Activated CD4-positive, alpha-beta memory T cell treated with anti-CD3 and anti-CD28 coated beads, Interleukin-2, amount 10 ng/mL, durations not matched to agents 7 days and 5 days (primary cell): ENCODE results near the gene EP300. TPM values are rescaled to one million over a fixed set of nuclear protein-coding genes. Genes with fewer than 3 reads are reported as not detected.
"Not testable (repeated sequence)": the region's sequence is repeated elsewhere in the genome, so short reads cannot be mapped to it uniquely, and the experiment has no call there.

Experiments used
- CTCF ChIA-PET: fragments of 350-600 bp; sonication (Branson Sonifier 250); formaldehyde crosslinking; loops from one replicate; lab custom pipeline; 2021; ENCODE audit warnings: antibody characterized with exemption, inconsistent platforms; lab: Charles Lee
- POLR2A ChIA-PET: fragments of 350-600 bp; sonication (Branson Sonifier 250); formaldehyde crosslinking; loops from one replicate; lab custom pipeline; 2021; ENCODE audit warnings: antibody characterized with exemption; lab: Charles Lee
- DNase-seq: peaks from one replicate; pipeline ENCODE4 v3.0.0-alpha.2; 2020
- H3K27ac Mint-ChIP-seq: one replicate; pipeline ENCODE4 v1.8.0; 2021; ENCODE audit warnings: mild to moderate bottlenecking, mixed read lengths
- H3K27me3 Mint-ChIP-seq: one replicate; pipeline ENCODE4 v1.8.0; 2021; ENCODE audit warnings: mixed read lengths
- H3K36me3 Mint-ChIP-seq: one replicate; pipeline ENCODE4 v1.8.0; 2021; ENCODE audit warnings: low read depth, mixed read lengths
- H3K4me1 Mint-ChIP-seq: one replicate; pipeline ENCODE4 v1.8.0; 2021; ENCODE audit warnings: mixed read lengths
- H3K4me3 Mint-ChIP-seq: one replicate; pipeline ENCODE4 v1.8.0; 2021; ENCODE audit warnings: mild to moderate bottlenecking, mixed read lengths
- H3K9me3 Mint-ChIP-seq: one replicate; pipeline ENCODE4 v1.8.0; 2021; ENCODE audit warnings: mixed read lengths
- total RNA-seq, 2 experiments: library from RNA; stranded (reverse); gene quantifications; one replicate each; pipeline ENCODE4 v1.2.3, GENCODE V29; 2021

The EP300 gene
- total RNA-seq, 2 experiments from 2014 or later, result 63.3 to 68.4 TPM

DNA sequence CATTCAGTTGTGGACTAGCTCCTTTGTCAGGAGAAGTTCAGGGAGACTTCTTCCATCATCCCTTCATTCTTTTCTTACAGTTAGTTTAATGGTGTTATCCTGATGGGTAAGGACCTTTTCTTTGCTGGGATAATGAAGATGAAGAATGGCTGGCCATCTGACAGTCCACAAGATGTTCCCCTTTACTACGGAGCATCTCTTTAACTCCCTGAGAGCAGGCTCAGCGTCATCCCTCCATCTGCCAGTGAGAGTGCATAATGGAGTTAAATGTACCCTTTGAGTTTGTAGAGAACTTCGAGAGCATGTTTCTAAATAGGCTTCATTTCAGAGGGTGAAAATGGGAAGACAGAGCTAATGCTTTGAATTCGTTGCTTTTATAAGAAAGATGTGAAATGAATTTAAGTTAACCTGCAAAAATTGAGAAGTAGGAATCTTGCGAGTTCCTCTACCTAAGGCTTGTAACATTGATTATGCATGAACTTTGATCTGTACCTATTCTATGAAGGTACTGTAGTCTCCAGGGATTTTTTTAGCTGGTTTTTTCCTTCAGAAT, 1.7 kb downstream of the EP300 start:
- peak overlapping the region; percentile 94 for H3K27ac Mint-ChIP-seq
- ChIA-PET POLR2A (interaction anchor here (0.6 to 8.4 kb wide), 21 partner anchors 9 to 368 kb away, joined by 3 to 244 read pairs (median 7); partner anchors contain the start of genes RANGAP1, RBX1, ST13 and TEF), CTCF (interaction anchor here (1.1 to 3.6 kb wide), 5 partner anchors 12 to 171 kb away, joined by 4 to 24 read pairs (median 8); partner anchors contain the start of gene RBX1)
- H3K27me3 Mint-ChIP-seq, result no peaks in the 10 kb centered on the region
- H3K9me3 Mint-ChIP-seq, result no peaks in the 10 kb centered on the region
- peak overlapping the region; percentile 93 for H3K4me3 Mint-ChIP-seq
- DNase-seq, result peak; percentile 28
- H3K36me3 Mint-ChIP-seq, result peaks cover 47% of the 10 kb centered on the region
- peaks cover 45% of the 10 kb centered on the region for H3K4me1 Mint-ChIP-seq

DNA sequence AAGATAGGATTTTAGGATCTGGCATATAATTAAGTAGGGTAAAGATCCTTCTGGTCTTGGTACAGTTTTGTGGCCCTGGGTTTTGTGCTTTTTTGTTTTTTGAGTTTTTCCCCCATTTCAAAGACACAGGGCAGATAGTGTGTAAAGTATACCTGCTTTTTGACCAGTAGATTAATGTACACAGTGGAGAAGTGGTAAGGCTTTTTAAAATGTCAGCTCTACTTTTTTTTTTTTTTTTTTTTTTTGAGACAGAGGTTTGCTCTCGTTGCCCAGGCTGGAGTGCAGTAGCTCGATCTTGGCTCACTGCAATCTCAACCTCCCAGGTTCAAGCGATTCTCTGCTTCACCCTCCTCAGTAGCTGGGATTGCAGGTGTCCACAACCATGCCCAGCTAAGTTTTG, 4.0 kb downstream of the EP300 start:
- CTCF ChIA-PET, result interaction anchor here (1.0 kb wide), 1 partner anchor 141 kb away, joined by 3 read pairs; no protein-coding TSS in a partner anchor
- POLR2A ChIA-PET, result interaction anchor here (0.7 to 8.4 kb wide), 3 partner anchors 74 to 174 kb away, joined by 4 to 244 read pairs (median 4); partner anchors contain the start of gene RBX1
- Mint-ChIP-seq H3K36me3 (peaks cover 56% of the 10 kb centered on the region), H3K27ac (no peak overlapping the region), H3K27me3 (no peaks in the 10 kb centered on the region), H3K4me1 (peaks cover 50% of the 10 kb centered on the region), H3K9me3 (no peaks in the 10 kb centered on the region), H3K4me3 (no peak overlapping the region)
- DNase-seq, result no peak

DNA sequence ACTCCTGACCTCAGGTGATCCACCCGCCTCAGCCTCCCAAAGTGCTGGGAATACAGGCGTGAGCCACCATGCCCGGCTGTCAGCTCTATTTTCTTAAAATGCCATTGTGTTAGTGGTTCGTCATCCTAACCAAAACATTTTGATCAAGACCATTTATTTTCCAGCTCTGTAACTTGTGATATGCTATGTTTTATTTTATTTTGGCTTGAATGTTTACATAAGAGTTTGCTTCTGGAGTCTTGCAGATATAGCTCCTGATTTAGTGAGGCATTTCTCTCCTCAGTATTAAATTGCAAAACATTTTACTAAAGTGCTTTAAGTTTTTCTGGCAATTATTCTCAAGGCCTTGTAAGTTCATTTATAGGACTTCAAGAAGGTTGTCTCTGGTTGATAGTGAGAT, 4.4 kb downstream of the EP300 start:
- DNase-seq, result no peak
- Mint-ChIP-seq H3K9me3 (no peaks in the 10 kb centered on the region), H3K36me3 (peaks cover 55% of the 10 kb centered on the region), H3K4me1 (peaks cover 50% of the 10 kb centered on the region), H3K27ac (no peak overlapping the region), H3K4me3 (no peak overlapping the region), H3K27me3 (no peaks in the 10 kb centered on the region)
- POLR2A ChIA-PET, result interaction anchor here (0.7 to 8.4 kb wide), 3 partner anchors 74 to 174 kb away, joined by 4 to 244 read pairs (median 4); partner anchors contain the start of gene RBX1
- CTCF ChIA-PET, result interaction anchor here (1.0 kb wide), 1 partner anchor 141 kb away, joined by 3 read pairs; no protein-coding TSS in a partner anchor

DNA sequence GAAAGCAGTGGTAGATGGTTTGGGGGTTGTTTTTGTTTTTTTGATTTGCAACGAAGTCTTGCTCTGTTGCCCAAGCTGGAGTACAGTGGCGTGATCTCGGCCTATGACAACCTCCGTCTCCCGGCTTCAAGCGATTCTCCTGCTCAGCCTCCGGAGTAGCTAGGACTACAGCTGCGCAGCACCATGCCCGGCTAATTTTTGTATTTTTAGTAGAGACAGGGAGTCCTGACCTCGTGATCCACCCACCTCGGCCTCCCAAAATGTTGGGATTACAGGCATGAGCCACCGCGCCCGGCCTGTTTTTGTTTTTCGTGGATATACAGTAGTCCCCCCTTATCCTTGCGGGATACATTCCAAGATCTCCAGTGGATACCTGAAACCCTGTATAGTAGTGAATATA, 6.6 kb downstream of the EP300 start:
- POLR2A ChIA-PET, result interaction anchor here (2.7 kb wide), 1 partner anchor 147 kb away, joined by 7 read pairs; the partner anchor contains the start of gene RBX1
- CTCF ChIA-PET, result interaction anchor here (2.3 kb wide), 1 partner anchor 176 kb away, joined by 6 read pairs; no protein-coding TSS in a partner anchor
- H3K27ac Mint-ChIP-seq, result no peak overlapping the region
- no peaks in the 10 kb centered on the region for H3K27me3 Mint-ChIP-seq
- H3K36me3 Mint-ChIP-seq, result peaks cover 63% of the 10 kb centered on the region
- H3K4me1 Mint-ChIP-seq, result peaks cover 61% of the 10 kb centered on the region
- no peaks in the 10 kb centered on the region for H3K9me3 Mint-ChIP-seq
- H3K4me3 Mint-ChIP-seq, result no peak overlapping the region
- no peak for DNase-seq

DNA sequence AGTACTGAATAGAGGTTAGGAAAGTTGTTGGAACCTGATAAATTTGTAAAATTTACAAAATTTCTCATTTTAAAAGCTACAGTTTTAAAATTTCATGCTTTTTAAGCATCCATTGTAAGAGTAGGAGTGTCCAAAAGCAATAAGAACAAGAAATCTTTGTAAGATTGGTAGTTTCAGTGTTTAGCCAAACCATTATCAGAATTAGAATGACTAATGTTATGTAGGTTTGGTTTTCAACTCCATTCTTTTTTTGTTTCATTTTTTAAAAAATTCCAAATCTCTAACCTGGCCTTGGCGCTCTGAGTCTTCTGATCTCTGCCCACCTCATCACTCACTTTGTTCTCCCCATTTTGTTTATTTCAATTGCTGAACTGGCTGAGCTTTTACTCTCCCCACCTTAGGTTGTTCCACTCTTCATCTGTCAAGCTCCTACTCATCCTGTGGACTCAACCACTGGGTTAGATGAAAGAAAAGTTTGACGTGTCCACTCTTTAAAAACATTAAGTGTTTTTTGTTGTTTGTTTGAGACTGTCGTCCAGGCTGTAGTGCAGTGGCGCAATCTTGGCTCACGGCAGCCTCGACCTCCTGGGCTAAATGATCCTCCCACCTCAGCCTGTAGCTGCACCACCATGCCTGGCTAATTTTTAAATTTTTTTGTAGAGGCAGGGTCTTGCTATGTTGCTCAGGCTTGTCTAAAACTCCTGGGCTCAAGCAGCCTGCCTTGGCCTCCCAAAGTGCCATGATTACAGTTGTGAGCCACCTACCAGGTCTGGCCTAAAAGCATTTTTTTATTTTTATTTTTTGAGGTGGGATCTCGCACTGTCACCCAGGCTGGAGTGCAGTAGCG, 14.0 kb downstream of the EP300 start:
- POLR2A ChIA-PET, result interaction anchor here (0.8 to 1.9 kb wide), 6 partner anchors 12 to 155 kb away, joined by 3 to 11 read pairs (median 4); partner anchors contain the start of genes EP300 and RBX1
- Mint-ChIP-seq H3K4me1 (peaks cover 41% of the 10 kb centered on the region), H3K9me3 (no peaks in the 10 kb centered on the region), H3K27ac (no peak overlapping the region), H3K27me3 (no peaks in the 10 kb centered on the region), H3K36me3 (peaks cover 42% of the 10 kb centered on the region), H3K4me3 (no peak overlapping the region)
- no peak for DNase-seq
- CTCF ChIA-PET, result interaction anchor here (1.5 kb wide), 1 partner anchor 12 kb away, joined by 4 read pairs; no protein-coding TSS in a partner anchor

DNA sequence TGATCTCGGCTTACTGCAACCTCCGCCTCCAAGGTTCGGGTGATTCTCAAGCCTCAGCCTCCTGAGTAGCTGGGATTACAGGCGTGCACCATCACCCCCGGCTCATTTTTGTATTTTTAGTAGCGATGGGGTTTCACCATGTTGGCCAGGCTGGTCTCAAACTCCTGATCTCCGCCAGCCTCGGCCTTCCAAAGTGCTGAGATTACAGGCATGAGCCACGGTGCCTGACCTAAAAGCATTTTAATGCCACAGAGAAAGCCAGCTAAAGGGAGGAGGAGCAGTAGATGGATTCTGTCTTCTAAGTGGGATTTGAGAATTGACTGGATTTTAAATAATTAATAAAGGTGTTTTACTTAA, 14.6 kb downstream of the EP300 start:
- POLR2A ChIA-PET, result interaction anchor here (1.4 kb wide), 2 partner anchors 12 to 14 kb away, joined by 3 to 11 read pairs; partner anchors contain the start of gene EP300
- H3K4me3 Mint-ChIP-seq, H3K27me3 Mint-ChIP-seq, DNase-seq, H3K9me3 Mint-ChIP-seq, H3K27ac Mint-ChIP-seq: not testable (repeated sequence)
- Mint-ChIP-seq H3K4me1 (peaks cover 41% of the 10 kb centered on the region), H3K36me3 (peaks cover 41% of the 10 kb centered on the region)
- CTCF ChIA-PET, result interaction anchor here (1.5 kb wide), 1 partner anchor 13 kb away, joined by 4 read pairs; no protein-coding TSS in a partner anchor

DNA sequence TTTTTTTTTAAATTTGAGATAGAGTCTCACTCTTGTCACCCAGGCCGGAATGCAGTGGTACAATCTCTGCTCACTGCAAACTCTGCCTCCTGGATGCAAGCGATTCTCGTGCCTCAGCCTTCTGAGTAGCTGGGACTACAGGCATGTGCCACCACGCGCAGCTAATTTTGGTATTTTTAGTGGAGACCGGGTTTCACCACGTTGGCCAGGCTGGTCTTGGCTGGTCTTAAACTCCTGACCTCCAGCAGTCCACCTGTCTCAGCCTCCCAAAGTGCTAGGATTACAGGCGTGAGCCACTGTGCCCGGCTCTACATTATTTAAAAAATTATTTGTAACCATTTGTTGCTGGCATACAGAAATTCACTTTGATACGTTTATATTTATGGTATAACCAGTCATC, 18.6 kb downstream of the EP300 start:
- POLR2A ChIA-PET, result interaction anchor here (2.6 kb wide), 1 partner anchor 18 kb away, joined by 15 read pairs; the partner anchor contains the start of gene EP300
- H3K4me3 Mint-ChIP-seq, result no peak overlapping the region
- H3K9me3 Mint-ChIP-seq, result no peaks in the 10 kb centered on the region
- CTCF ChIA-PET, result no interaction called here
- H3K27ac Mint-ChIP-seq, result no peak overlapping the region
- peaks cover 39% of the 10 kb centered on the region for H3K36me3 Mint-ChIP-seq
- no peak for DNase-seq
- H3K4me1 Mint-ChIP-seq, result peaks cover 20% of the 10 kb centered on the region
- no peaks in the 10 kb centered on the region for H3K27me3 Mint-ChIP-seq

DNA sequence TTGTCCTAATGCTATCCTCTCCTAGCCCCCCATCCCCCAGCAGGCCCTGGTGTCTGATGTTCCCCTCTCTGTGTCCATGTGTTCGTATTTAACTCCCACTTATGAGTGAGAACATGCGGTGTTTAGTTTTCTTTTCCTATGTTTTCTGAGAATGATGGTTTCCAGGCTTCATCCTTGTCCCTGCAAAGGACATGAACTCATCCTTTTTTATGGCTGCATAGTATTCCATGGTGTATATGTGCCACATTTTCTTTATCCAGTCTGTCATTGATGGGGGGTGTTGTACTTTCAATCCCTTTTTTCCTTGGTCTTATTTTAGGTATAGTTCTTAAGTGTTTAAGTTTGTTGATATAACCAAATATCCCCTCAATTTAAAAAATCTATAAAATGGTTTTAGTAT, 23.9 kb downstream of the EP300 start:
- H3K36me3 Mint-ChIP-seq, result peaks cover 61% of the 10 kb centered on the region
- peaks cover 2% of the 10 kb centered on the region for H3K9me3 Mint-ChIP-seq
- CTCF ChIA-PET, result no interaction called here
- POLR2A ChIA-PET, result interaction anchor here (1.3 kb wide), 1 partner anchor 161 kb away, joined by 3 read pairs; no protein-coding TSS in a partner anchor
- H3K4me1 Mint-ChIP-seq, result peaks cover 8% of the 10 kb centered on the region
- DNase-seq, result no peak
- no peaks in the 10 kb centered on the region for H3K27me3 Mint-ChIP-seq
- H3K4me3 Mint-ChIP-seq, result no peak overlapping the region
- H3K27ac Mint-ChIP-seq, result no peak overlapping the region

DNA sequence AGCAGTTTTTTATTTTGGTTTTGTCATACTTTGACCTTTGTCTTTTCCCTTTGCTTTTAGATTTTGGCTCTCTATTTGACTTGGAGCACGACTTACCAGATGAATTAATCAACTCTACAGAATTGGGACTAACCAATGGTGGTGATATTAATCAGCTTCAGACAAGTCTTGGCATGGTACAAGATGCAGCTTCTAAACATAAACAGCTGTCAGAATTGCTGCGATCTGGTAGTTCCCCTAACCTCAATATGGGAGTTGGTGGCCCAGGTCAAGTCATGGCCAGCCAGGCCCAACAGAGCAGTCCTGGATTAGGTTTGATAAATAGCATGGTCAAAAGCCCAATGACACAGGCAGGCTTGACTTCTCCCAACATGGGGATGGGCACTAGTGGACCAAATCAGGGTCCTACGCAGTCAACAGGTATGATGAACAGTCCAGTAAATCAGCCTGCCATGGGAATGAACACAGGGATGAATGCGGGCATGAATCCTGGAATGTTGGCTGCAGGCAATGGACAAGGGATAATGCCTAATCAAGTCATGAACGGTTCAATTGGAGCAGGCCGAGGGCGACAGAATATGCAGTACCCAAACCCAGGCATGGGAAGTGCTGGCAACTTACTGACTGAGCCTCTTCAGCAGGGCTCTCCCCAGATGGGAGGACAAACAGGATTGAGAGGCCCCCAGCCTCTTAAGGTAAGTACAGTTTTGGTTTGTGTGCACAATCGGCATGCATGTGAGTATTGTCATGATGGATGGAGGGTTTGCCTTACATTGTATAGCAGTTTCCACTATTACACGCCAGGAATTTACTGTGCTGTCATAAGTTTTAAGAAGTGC, 25.0 kb downstream of the EP300 start:
- H3K36me3 Mint-ChIP-seq, result peaks cover 63% of the 10 kb centered on the region
- CTCF ChIA-PET, result interaction anchor here (0.6 kb wide), 1 partner anchor 489 kb away, joined by 4 read pairs; no protein-coding TSS in a partner anchor
- no peak overlapping the region for H3K27ac Mint-ChIP-seq
- no peak overlapping the region for H3K4me3 Mint-ChIP-seq
- peaks cover 2% of the 10 kb centered on the region for H3K9me3 Mint-ChIP-seq
- DNase-seq, result no peak
- POLR2A ChIA-PET, result interaction anchor here (1.3 kb wide), 1 partner anchor 162 kb away, joined by 3 read pairs; no protein-coding TSS in a partner anchor
- H3K4me1 Mint-ChIP-seq, result peaks cover 8% of the 10 kb centered on the region
- H3K27me3 Mint-ChIP-seq, result no peaks in the 10 kb centered on the region

DNA sequence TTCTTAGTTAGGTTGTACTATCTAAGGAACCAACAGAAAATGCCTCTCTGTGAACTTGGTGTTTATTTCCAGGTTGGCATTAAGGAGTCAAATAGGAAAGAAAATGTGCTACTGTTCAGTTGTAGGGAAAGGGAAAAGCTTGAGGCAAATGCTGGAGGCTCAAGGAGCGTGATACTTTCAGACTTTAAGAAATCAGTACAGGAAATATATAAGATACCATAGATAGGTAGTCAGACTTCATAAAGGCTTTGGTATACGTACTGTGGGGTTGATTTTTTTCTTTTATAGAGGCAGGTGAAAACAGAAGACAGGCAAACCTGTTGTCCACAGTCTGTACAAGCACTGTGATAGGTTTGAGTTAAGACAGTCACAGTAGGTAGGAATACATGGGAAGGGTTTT, 30.8 kb downstream of the EP300 start:
- DNase-seq, result no peak
- CTCF ChIA-PET, result interaction anchor here (1.8 kb wide), 1 partner anchor 201 kb away, joined by 6 read pairs; no protein-coding TSS in a partner anchor
- Mint-ChIP-seq H3K27me3 (no peaks in the 10 kb centered on the region), H3K36me3 (peaks cover 56% of the 10 kb centered on the region), H3K27ac (no peak overlapping the region), H3K4me3 (no peak overlapping the region), H3K9me3 (no peaks in the 10 kb centered on the region), H3K4me1 (peaks cover 10% of the 10 kb centered on the region)
- POLR2A ChIA-PET, result no interaction called here

DNA sequence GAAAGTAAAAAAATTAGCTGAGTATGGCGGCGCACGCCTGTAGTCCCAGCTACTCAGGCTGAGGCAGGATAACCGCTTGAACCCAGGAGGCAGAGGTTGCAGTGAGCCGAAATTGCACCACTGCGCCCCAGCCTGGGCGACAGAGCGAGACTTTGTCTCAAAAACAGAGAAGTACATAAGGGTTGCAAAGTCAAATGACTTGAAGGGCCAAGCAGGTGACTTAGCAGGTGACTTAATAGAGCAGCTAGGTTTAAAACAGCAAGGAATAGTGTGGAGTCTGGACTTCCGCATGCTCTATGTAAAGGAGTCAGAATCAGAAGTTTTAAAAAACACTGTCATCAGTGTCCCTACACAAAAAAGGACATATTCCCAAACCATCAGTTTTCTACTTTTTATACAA, 31.7 kb downstream of the EP300 start:
- H3K36me3 Mint-ChIP-seq, result peaks cover 55% of the 10 kb centered on the region
- no peak overlapping the region for H3K27ac Mint-ChIP-seq
- DNase-seq, result no peak
- POLR2A ChIA-PET, result no interaction called here
- H3K4me3 Mint-ChIP-seq, result no peak overlapping the region
- peaks cover 10% of the 10 kb centered on the region for H3K4me1 Mint-ChIP-seq
- no peaks in the 10 kb centered on the region for H3K27me3 Mint-ChIP-seq
- CTCF ChIA-PET, result interaction anchor here (0.6 to 1.8 kb wide), 2 partner anchors 198 to 202 kb away, joined by 3 to 6 read pairs; no protein-coding TSS in a partner anchor
- H3K9me3 Mint-ChIP-seq, result no peaks in the 10 kb centered on the region

DNA sequence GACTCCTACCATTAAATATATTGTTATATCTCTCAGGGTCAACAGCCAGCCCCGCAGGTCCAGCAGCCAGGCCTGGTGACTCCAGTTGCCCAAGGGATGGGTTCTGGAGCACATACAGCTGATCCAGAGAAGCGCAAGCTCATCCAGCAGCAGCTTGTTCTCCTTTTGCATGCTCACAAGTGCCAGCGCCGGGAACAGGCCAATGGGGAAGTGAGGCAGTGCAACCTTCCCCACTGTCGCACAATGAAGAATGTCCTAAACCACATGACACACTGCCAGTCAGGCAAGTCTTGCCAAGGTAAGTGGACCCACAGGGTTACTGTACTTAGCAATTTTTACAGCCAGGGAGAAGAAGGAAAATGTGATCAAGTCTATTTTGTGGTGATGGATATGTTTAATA, 35.1 kb downstream of the EP300 start:
- DNase-seq, result no peak
- Mint-ChIP-seq H3K27me3 (no peaks in the 10 kb centered on the region), H3K27ac (no peak overlapping the region), H3K4me3 (no peak overlapping the region), H3K9me3 (no peaks in the 10 kb centered on the region), H3K4me1 (peaks cover 6% of the 10 kb centered on the region), H3K36me3 (peaks cover 63% of the 10 kb centered on the region)
- POLR2A ChIA-PET, result no interaction called here
- CTCF ChIA-PET, result interaction anchor here (1.2 kb wide), 1 partner anchor 31 kb away, joined by 3 read pairs; no protein-coding TSS in a partner anchor
